ENCODE results near the gene LINC01488.

GRCh38 chr11:69496631-69497220 lies 15.3 kb downstream of the LINC01488 start:
- no peak for TF ChIP-seq POLR2A (IDR thresholded peaks at IDR 0.05; ENCODE audit: low read depth, low read length)
- no peak for TF ChIP-seq POLR2AphosphoS5 (IDR thresholded peaks at IDR 0.05; ENCODE audit: low read depth, low read length)
- TF ChIP-seq PAX5 (IDR thresholded peaks at IDR 0.05; ENCODE audit: insufficient read depth, low read length, severe bottlenecking), result no peak

Data from GM12891 (cell line).